ENCODE data around the gene C2orf15.

GRCh38 chr2:99140056-99140859 lies 1.2 kb upstream of the C2orf15 start:
- TF ChIP-seq CTCF (IDR thresholded peaks at IDR 0.05) (no peak), POLR2A (IDR thresholded peaks at IDR 0.05) (no peak), POLR2AphosphoS5 (IDR thresholded peaks at IDR 0.05) (no peak)

Data from upper lobe of left lung (tissue), 4 donors.